ENCODE measurements around the gene OR1F1.
"Not testable (repeated sequence)": the region's sequence is repeated elsewhere in the genome, so short reads cannot be mapped to it uniquely, and the experiment has no call there.

The OR1F1 gene

GRCh38 chr16:3150346-3151218 is 37.4 kb upstream of the OR1F1 start:
- peak; percentile 57 to 94 (median 86) for DNase-seq

- DNase-seq = no peak
Observed at GRCh38 chr16:3152027-3152276, 36.1 kb upstream of the OR1F1 start.

- DNase-seq = peak; percentile 33 to 91 (median 69)
Observed at GRCh38 chr16:3152277-3152990, 35.6 kb upstream of the OR1F1 start.

GRCh38 chr16:3152991-3153368 is 35.0 kb upstream of the OR1F1 start:
- DNase-seq = no peak

GRCh38 chr16:3155181-3155580 is 32.8 kb upstream of the OR1F1 start:
- no peak for DNase-seq

GRCh38 chr16:3155972-3156371 is 32.0 kb upstream of the OR1F1 start:
- no peak for DNase-seq

- peak in 14 of 51 donors; percentile 2 to 49 (median 18) for DNase-seq
Observed at GRCh38 chr16:3157229-3158025, 30.6 kb upstream of the OR1F1 start.

- no peak for DNase-seq
Observed at GRCh38 chr16:3158026-3158509, 29.9 kb upstream of the OR1F1 start.

- DNase-seq = peak in 36 of 51 donors; percentile 3 to 68 (median 21)
Observed at GRCh38 chr16:3158510-3159314, 29.3 kb upstream of the OR1F1 start.

GRCh38 chr16:3161235-3162018 is 26.6 kb upstream of the OR1F1 start:
- no peak for DNase-seq

GRCh38 chr16:3164121-3164991 is 23.6 kb upstream of the OR1F1 start:
- DNase-seq = no peak

GRCh38 chr16:3165111-3165822 is 22.7 kb upstream of the OR1F1 start:
- DNase-seq = no peak

GRCh38 chr16:3166505-3166886 is 21.5 kb upstream of the OR1F1 start:
- DNase-seq = no peak

- DNase-seq = not testable (repeated sequence)
Observed at GRCh38 chr16:3168729-3169128, 19.3 kb upstream of the OR1F1 start.

- no peak for DNase-seq
Observed at GRCh38 chr16:3170440-3171180, 17.4 kb upstream of the OR1F1 start.

GRCh38 chr16:3171181-3171854 is 16.7 kb upstream of the OR1F1 start:
- DNase-seq = no peak

GRCh38 chr16:3171855-3172593 is 16.0 kb upstream of the OR1F1 start:
- DNase-seq = no peak
